Left lung (tissue), 10 donors: ENCODE results near the gene MCRIP2. TPM values are rescaled to one million over a fixed set of nuclear protein-coding genes. Genes with fewer than 3 reads are reported as not detected.

ENCODE experiments used
- ATAC-seq: fragments of 200-7000 bp; cut with Tn5 transposase; one replicate; pipeline ENCODE4 v1.9.1; 2020; ENCODE audit warnings: moderate library complexity
- DNase-seq, 4 donors: peaks; one replicate each; pipeline ENCODE4 v3.0.0-alpha.2; 2013 to 2020
- H3K27ac ChIP-seq, 2 donors: fragments of 200-600 bp; sonication (generic) in 1 of 2; one replicate each; pipeline versions ENCODE4 v1.5.0 to v1.8.0; 2020 to 2021
- H3K27me3 ChIP-seq, 2 donors: fragments of 200-600 bp; sonication (generic) in 1 of 2; one replicate each; pipeline versions ENCODE4 v1.5.0 to v1.8.0; 2020 to 2021
- H3K36me3 ChIP-seq, 2 donors: fragments of 200-600 bp; sonication (generic) in 1 of 2; one replicate each; pipeline versions ENCODE4 v1.5.0 to v1.8.0; 2020 to 2021
- H3K4me1 ChIP-seq, 2 donors: fragments of 200-600 bp; one replicate each; pipeline ENCODE4 v1.8.0; 2021
- H3K4me3 ChIP-seq, 2 donors: fragments of 200-600 bp; sonication (generic) in 1 of 2; one replicate each; pipeline versions ENCODE4 v1.5.0 to v1.8.0; 2020 to 2021; ENCODE audit warnings: mild to moderate bottlenecking in 1 of 2
- H3K9me3 ChIP-seq, 2 donors: fragments of 200-600 bp; sonication (generic) in 1 of 2; one replicate each; pipeline versions ENCODE4 v1.5.0 to v1.8.0; 2020 to 2021
- CTCF ChIP-seq, 2 donors: fragments of 200-600 bp; sonication (generic) in 1 of 2; IDR thresholded peaks; one replicate each; pipeline versions ENCODE4 v1.5.0 to v1.8.0; 2021; ENCODE audit warnings: antibody characterized with exemption in 2 of 2
- intact Hi-C, 2 donors: fragments of 100-400 bp; cut with DNase I; formaldehyde crosslinking; loops; one replicate each; pipeline versions ENCODE4 v1.11.2 to v1.14.2; 2022
- polyA plus RNA-seq, 6 donors: library from polyadenylated mRNA; unstranded; fragments of 120-200 nt; gene quantifications; one replicate each; pipeline ENCODE4 v1.2.1, GENCODE V29; 2013; ENCODE audit not compliant: insufficient read length in 6 of 6
- total RNA-seq, 2 donors: library from RNA; stranded (reverse); fragmentation: NEBNext Ultra II Directional; extraction: Animal tissue kit (Norgen Biotek cat#: 25700); gene quantifications; one replicate each; pipeline ENCODE4 v1.2.1, GENCODE V29; 2021
- donor health status: DM: no; HTN: yes; CAD: no.
- donor health status: DM: no; HTN: no; CAD: no.

MCRIP2 gene
- total and polyA plus RNA-seq, 8 donors: 6.8 to 42.5 (median 12.1) TPM

- Histone ChIP-seq H3K27me3 (no peaks in the 10 kb centered on the region), H3K36me3 (peaks cover 0 to 58% of the 10 kb centered on the region in 2 donors), H3K4me1 (peaks cover 4 to 28% of the 10 kb centered on the region in 2 donors), H3K4me3 (no peak overlapping the region), H3K27ac (no peak overlapping the region), H3K9me3 (no peaks in the 10 kb centered on the region)
- no peak for ATAC-seq
- DNase-seq: no peak
- TF ChIP-seq CTCF (IDR thresholded peaks at IDR 0.05): no peak
- intact Hi-C loops: no loop called here
Measured at GRCh38 chr16:624526-625070, 17.0 kb upstream of the MCRIP2 start.

- ATAC-seq: no peak
- TF ChIP-seq CTCF (IDR thresholded peaks at IDR 0.05): no peak
- peaks cover 0 to 54% of the 10 kb centered on the region in 2 donors for H3K36me3 ChIP-seq
- no peaks in the 10 kb centered on the region for H3K9me3 ChIP-seq
- no peaks in the 10 kb centered on the region for H3K27me3 ChIP-seq
- DNase-seq: peak in 1 of 4 donors; percentile 62
- intact Hi-C loops: no loop called here
- H3K4me3 ChIP-seq: no peak overlapping the region
- peaks cover 4 to 34% of the 10 kb centered on the region in 2 donors for H3K4me1 ChIP-seq
- no peak overlapping the region for H3K27ac ChIP-seq
Measured at GRCh38 chr16:625117-625976, 16.3 kb upstream of the MCRIP2 start.

DNA sequence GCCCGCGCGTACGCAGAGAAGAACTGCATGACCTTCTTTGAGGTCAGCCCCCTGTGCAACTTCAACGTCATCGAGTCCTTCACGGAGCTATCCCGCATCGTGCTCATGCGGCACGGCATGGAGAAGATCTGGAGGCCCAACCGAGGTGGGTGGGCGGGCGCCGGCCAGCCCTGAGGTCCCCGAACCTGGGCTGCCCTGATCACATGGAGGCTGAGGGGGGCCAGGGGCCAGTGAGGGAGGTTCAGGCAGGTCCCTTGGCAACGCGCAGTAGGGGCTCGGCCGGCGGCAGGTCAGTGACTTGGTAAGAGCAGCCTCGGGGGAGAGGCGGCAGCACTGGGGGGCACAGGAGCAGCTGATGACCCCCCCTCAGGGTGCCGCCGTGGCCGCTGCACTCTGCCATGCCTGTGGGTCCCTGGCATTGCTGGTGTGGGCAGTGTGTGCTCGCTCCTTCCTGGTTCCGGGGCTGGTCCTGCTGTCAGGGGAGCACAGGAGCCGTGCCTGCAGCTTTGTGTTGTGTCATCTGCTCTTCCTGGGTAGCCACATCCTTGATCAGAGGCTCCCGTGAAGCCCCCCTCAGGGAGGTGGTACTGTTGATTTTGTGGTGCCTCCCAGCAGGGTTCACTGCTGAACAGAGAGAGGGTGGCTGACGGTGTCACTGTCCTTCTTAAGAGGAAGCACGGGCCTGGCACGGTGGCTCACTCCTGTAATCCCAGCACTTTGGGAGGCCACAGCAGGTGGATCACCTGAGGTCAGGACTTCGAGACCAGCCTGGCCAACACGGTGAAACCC lies 15.5 kb upstream of the MCRIP2 start:
- TF ChIP-seq CTCF (IDR thresholded peaks at IDR 0.05): no peak
- DNase-seq (peak in 1 of 4 donors; percentile 72), ATAC-seq (no peak)
- H3K9me3 ChIP-seq: no peaks in the 10 kb centered on the region
- H3K36me3 ChIP-seq: peaks cover 0 to 51% of the 10 kb centered on the region in 2 donors
- peaks cover 8 to 41% of the 10 kb centered on the region in 2 donors for H3K4me1 ChIP-seq
- intact Hi-C loops: no loop called here
- no peak overlapping the region for H3K27ac ChIP-seq
- H3K4me3 ChIP-seq: no peak overlapping the region
- peaks cover 0 to 5% of the 10 kb centered on the region in 2 donors for H3K27me3 ChIP-seq

- Histone ChIP-seq H3K27me3 (peaks cover 0 to 6% of the 10 kb centered on the region in 2 donors), H3K4me3 (no peak overlapping the region), H3K27ac (no peak overlapping the region), H3K4me1 (peaks cover 11 to 40% of the 10 kb centered on the region in 2 donors), H3K9me3 (no peaks in the 10 kb centered on the region), H3K36me3 (peaks cover 0 to 47% of the 10 kb centered on the region in 2 donors)
- ATAC-seq (peak; percentile 5), DNase-seq (peak in 2 of 4 donors; percentile 57 to 78)
- intact Hi-C loops: no loop called here
- no peak for TF ChIP-seq CTCF (IDR thresholded peaks at IDR 0.05)
Measured at GRCh38 chr16:626787-627453, 14.7 kb upstream of the MCRIP2 start.
